HepG2 (cell line): ENCODE results near the gene NEK7. TPM values are rescaled to one million over a fixed set of nuclear protein-coding genes. Genes with fewer than 3 reads are reported as not detected.

Experiments
- ATAC-seq: fragments of 200-7000 bp; cut with Tn5 transposase; 3 replicates; pipeline ENCODE4 v1.9.1; 2020; ENCODE audit warnings: mild to moderate bottlenecking, moderate library complexity
- BruUV-seq: library from RNA; stranded (reverse); fragments of 400-500 nt; replicated peaks from 2 replicates; lab custom pipeline; 2021; lab: Mats Ljungman, UMichigan
- CTCF ChIA-PET: fragments of 300-600 bp; formaldehyde crosslinking; extraction: SDS; loops from one replicate; lab custom pipeline; 2021; ENCODE audit warnings: low total read pairs, inconsistent platforms, low intra/inter-chr PET ratio; lab: Yijun Ruan, JAX
- POLR2A ChIA-PET: fragments of 350-600 bp; sonication (Branson Sonifier 250); formaldehyde crosslinking; loops from one replicate; lab custom pipeline; 2020; ENCODE audit warnings: antibody characterized with exemption, inconsistent platforms; lab: Yijun Ruan, JAX
- DNase-seq: peaks from one replicate; pipeline ENCODE4 v3.0.0-alpha.2; 2015; ENCODE audit warnings: low spot score
- FAIRE-seq: peaks from 3 replicates; lab custom pipeline; 2011; peaks lifted over from hg19 to GRCh38; lab: Jason Lieb, UNC
- H2AFZ ChIP-seq: one replicate; pipeline ENCODE4 v1.6.1; 2011; ENCODE audit warnings: low read length, inconsistent platforms
- H3K27ac ChIP-seq: fragments of 300-600 bp; 3 replicates; pipeline ENCODE4 v1.8.0; 2011; ENCODE audit warnings: mixed run types, mild to moderate bottlenecking, mixed read lengths, low read length, inconsistent platforms; ENCODE audit not compliant: insufficient read depth; ENCODE audit errors: extremely low read length
- H3K27me3 ChIP-seq, 2 experiments: fragments of 200-600 bp in 1 of 2; 2 replicates in 1 of 2; 3 replicates in 1 of 2; pipeline versions ENCODE4 v1.6.0 to v1.8.0; 2011; ENCODE audit warnings: low read length in 2 of 2, mild to moderate bottlenecking in 2 of 2, moderate library complexity in 2 of 2, inconsistent platforms in 1 of 2; ENCODE audit not compliant: insufficient read depth in 2 of 2, control insufficient read depth in 1 of 2
- H3K36me3 ChIP-seq, 2 experiments: fragments of 200-600 bp in 1 of 2; replicated peaks in 1 of 2; 2 replicates in 1 of 2; 3 replicates in 1 of 2; pipeline versions ENCODE4 v1.5.1 to v1.8.0; 2011; ENCODE audit warnings: low read length in 2 of 2, inconsistent platforms in 1 of 2; ENCODE audit not compliant: insufficient read depth in 2 of 2, control insufficient read depth in 1 of 2
- H3K4me1 ChIP-seq: 2 replicates; pipeline ENCODE4 v1.5.1; 2012; ENCODE audit warnings: low read length, inconsistent platforms; ENCODE audit not compliant: insufficient read depth
- H3K4me2 ChIP-seq: 2 replicates; pipeline ENCODE4 v1.6.0; 2011; ENCODE audit warnings: low read depth, low read length, inconsistent platforms
- H3K4me3 ChIP-seq, 3 experiments: fragments of 200-600 bp in 1 of 3; sonication (generic), shearing (Covaris generic) in 1 of 3; replicated peaks in 1 of 3; 2 replicates each; pipeline ENCODE4 v1.5.1; 2011 to 2016; ENCODE audit warnings: low read length in 3 of 3, inconsistent platforms in 2 of 3, low read depth in 2 of 3, mild to moderate bottlenecking in 2 of 3, control low read depth in 1 of 3, mixed read lengths in 1 of 3; ENCODE audit not compliant: insufficient read depth in 1 of 3
- H3K79me2 ChIP-seq: one replicate; pipeline ENCODE4 v1.6.1; 2011; ENCODE audit warnings: low read length, inconsistent platforms; ENCODE audit not compliant: insufficient read depth
- H3K9ac ChIP-seq: 2 replicates; pipeline ENCODE4 v1.6.0; 2011; ENCODE audit warnings: mild to moderate bottlenecking, low read depth, low read length, inconsistent platforms; ENCODE audit not compliant: insufficient read depth
- H3K9me3 ChIP-seq: 2 replicates; pipeline ENCODE4 v1.5.1; 2012; ENCODE audit warnings: mild to moderate bottlenecking, low read length
- H4K20me1 ChIP-seq: 2 replicates; pipeline ENCODE4 v1.6.0; 2011; ENCODE audit warnings: inconsistent platforms, mild to moderate bottlenecking, low read length, moderate library complexity; ENCODE audit not compliant: insufficient read depth
- ARID4A ChIP-seq: sonication (generic); formaldehyde crosslinking; IDR thresholded peaks from 2 replicates; pipeline ENCODE4 v1.5.0; 2020; ENCODE audit warnings: mild to moderate bottlenecking, missing genetic modification reagents, borderline replicate concordance
- ERF ChIP-seq: IDR thresholded peaks from 2 replicates; pipeline ENCODE4 v1.6.1; 2018; ENCODE audit warnings: missing biosample characterization, missing genetic modification reagents
- ETS1 ChIP-seq: sonication (generic); formaldehyde crosslinking; IDR thresholded peaks from 2 replicates; pipeline ENCODE4 v1.4.0; 2020; ENCODE audit warnings: missing genetic modification reagents
- FOXK2 ChIP-seq: fragments of 450-650 bp; IDR thresholded peaks from 2 replicates; pipeline ENCODE4 v1.6.1; 2016
- JDP2 ChIP-seq: sonication (generic); formaldehyde crosslinking; IDR thresholded peaks from 2 replicates; pipeline ENCODE4 v1.8.1; 2022; ENCODE audit warnings: missing genetic modification reagents, borderline replicate concordance
- KDM2A ChIP-seq: sonication (generic); formaldehyde crosslinking; IDR thresholded peaks from 2 replicates; pipeline ENCODE4 v1.4.0; 2020; ENCODE audit warnings: low read depth, missing genetic modification reagents, borderline replicate concordance
- THAP11 ChIP-seq: IDR thresholded peaks from 2 replicates; pipeline ENCODE4 v1.6.1; 2016; ENCODE audit warnings: missing biosample characterization, missing genetic modification reagents
- TOPORS ChIP-seq: sonication (generic); formaldehyde crosslinking; IDR thresholded peaks from 2 replicates; pipeline ENCODE4 v1.8.0; 2023; ENCODE audit warnings: mild to moderate bottlenecking, missing genetic modification reagents
- ZBTB26 ChIP-seq: IDR thresholded peaks from 2 replicates; pipeline ENCODE4 v1.6.1; 2016; ENCODE audit warnings: missing compliant biosample characterization, missing genetic modification reagents, borderline replicate concordance
- ZNF18 ChIP-seq: sonication (generic); formaldehyde crosslinking; IDR thresholded peaks from 2 replicates; pipeline ENCODE4 v1.8.0; 2022; ENCODE audit warnings: mild to moderate bottlenecking, missing genetic modification reagents; ENCODE audit not compliant: insufficient replicate concordance
- ZNF441 ChIP-seq: sonication (generic); formaldehyde crosslinking; IDR thresholded peaks from 2 replicates; pipeline ENCODE4 v1.7.0; 2021; ENCODE audit warnings: missing genetic modification reagents, borderline replicate concordance
- ZNF768 ChIP-seq: sonication (generic); formaldehyde crosslinking; IDR thresholded peaks from 2 replicates; pipeline ENCODE4 v1.4.0; 2020; ENCODE audit warnings: missing genetic modification reagents
- ZNF776 ChIP-seq: sonication (generic); formaldehyde crosslinking; IDR thresholded peaks from 2 replicates; pipeline ENCODE4 v1.4.0; 2020; ENCODE audit warnings: mild to moderate bottlenecking, missing genetic modification reagents
- ZNF777 ChIP-seq: sonication (generic); formaldehyde crosslinking; IDR thresholded peaks from 2 replicates; pipeline ENCODE4 v1.4.0; 2020; ENCODE audit warnings: missing genetic modification reagents
- WGBS: methylation state at CpG from one replicate; pipeline ENCODE4 v1.1.6; 2017; ENCODE audit warnings: low lambda C conversion rate; 5-methylcytosine and 5-hydroxymethylcytosine counted together
- in situ Hi-C: cut with HindIII; loops from 2 replicates; pipeline ENCODE4 v1.10.0; 2017; ENCODE audit warnings: low pct_unique_long_range_greater_than_20kb; ENCODE audit not compliant: extremely low pct_ligation_motif_present
- intact Hi-C: fragments of 100-400 bp; cut with micrococcal nuclease; formaldehyde crosslinking; loops from one replicate; pipeline ENCODE4 v1.10.0; 2022; ENCODE audit not compliant: unreplicated experiment
- polyA plus RNA-seq, 8 experiments: library from polyadenylated mRNA; depleted of rRNA in 3 of 8; stranded (reverse) in 7 of 8; unstranded in 1 of 8; fragments of >200 nt; fragmentation: Illumina TruSeq in 4 of 8; extraction: Trizol in 4 of 8; gene quantifications; 2 replicates each; pipeline versions ENCODE4 v1.2.1 to v1.2.3, GENCODE V29; 2011 to 2016; ENCODE audit warnings: low read depth in 4 of 8, missing spikeins in 1 of 8, mixed read lengths in 1 of 8; ENCODE audit not compliant: insufficient read depth in 1 of 8
- total RNA-seq, 5 experiments: library from RNA; depleted of rRNA; stranded (reverse); fragments of >200 nt; fragmentation: Illumina TruSeq; extraction: Trizol; gene quantifications; 2 replicates each; pipeline ENCODE4 v1.2.3, GENCODE V29; 2016; ENCODE audit warnings: low read depth in 1 of 5

NEK7 gene
- total and polyA plus RNA-seq, 2 of the 13 experiments (the other 11 are each of a cell fraction or from before 2014, with no cell fraction given), result 18.1 to 19.2 TPM

- Histone ChIP-seq H3K4me1 (peaks cover 38% of the 10 kb centered on the region), H3K4me2 (peak overlapping the region; percentile 93), H3K27ac (peak overlapping the region; percentile 82), H3K4me3 (peak overlapping the region; percentile 51 to 90 (median 85)), H3K36me3 (no peaks in the 10 kb centered on the region), H3K9me3 (no peaks in the 10 kb centered on the region), H3K27me3 (no peaks in the 10 kb centered on the region; a peak in 1 of 5 replicates), H4K20me1 (no peaks in the 10 kb centered on the region), H2AFZ (no peak overlapping the region), H3K9ac (peak overlapping the region; percentile 85), H3K79me2 (peaks cover 40% of the 10 kb centered on the region)
- in situ Hi-C loops (no loop called here), intact Hi-C loops (loop anchor here (5.0 to 10.0 kb wide), 6 partner anchors 65 to 983 kb away; no protein-coding TSS in a partner anchor)
- no TSS peak for BruUV-seq
- ATAC-seq (peak; percentile 73), FAIRE-seq (peak; percentile 83), DNase-seq (peak; percentile 88)
- ChIA-PET CTCF (no interaction called here), POLR2A (interaction anchor here (1.1 kb wide), 1 partner anchor 160 kb away, joined by 4 read pairs; no protein-coding TSS in a partner anchor)
- WGBS, result 2% methylated on average over 19 of the region's 62 CpGs
- TF ChIP-seq ZNF777 (0 out of 2 replicates have a peak, but pooled peaks have one; percentile 69), FOXK2 (0 out of 2 replicates have a peak, but pooled peaks have one; percentile 9), ZBTB26 (CRISPR knock-in tag) (no peak), TOPORS (CRISPR knock-in tag) (0 out of 2 replicates have a peak, but pooled peaks have one; percentile 13), KDM2A (CRISPR knock-in tag) (peak; percentile 46; the same call in 1 of the 2 replicates), JDP2 (CRISPR knock-in tag) (no peak), ARID4A (peak; percentile 49), ETS1 (CRISPR knock-in tag) (no peak), ERF (CRISPR knock-in tag) (no peak), ZNF776 (CRISPR knock-in tag) (peak; percentile 2; the same call in 1 of the 2 replicates), ZNF768 (CRISPR knock-in tag) (no peak; the same call in 1 of the 2 replicates), ZNF18 (CRISPR knock-in tag) (peak; percentile 57), THAP11 (CRISPR knock-in tag) (no peak; the same call in 1 of the 2 replicates), ZNF441 (CRISPR knock-in tag) (0 out of 2 replicates have a peak, but pooled peaks have one; percentile 4)
Observed at GRCh38 chr1:198157241-198157846, 546 bp downstream of the NEK7 start.
